ENCODE data around the gene RGS14.
"Not testable (repeated sequence)": the region's sequence is repeated elsewhere in the genome, so short reads cannot be mapped to it uniquely, and the experiment has no call there.

Gene RGS14

DNA sequence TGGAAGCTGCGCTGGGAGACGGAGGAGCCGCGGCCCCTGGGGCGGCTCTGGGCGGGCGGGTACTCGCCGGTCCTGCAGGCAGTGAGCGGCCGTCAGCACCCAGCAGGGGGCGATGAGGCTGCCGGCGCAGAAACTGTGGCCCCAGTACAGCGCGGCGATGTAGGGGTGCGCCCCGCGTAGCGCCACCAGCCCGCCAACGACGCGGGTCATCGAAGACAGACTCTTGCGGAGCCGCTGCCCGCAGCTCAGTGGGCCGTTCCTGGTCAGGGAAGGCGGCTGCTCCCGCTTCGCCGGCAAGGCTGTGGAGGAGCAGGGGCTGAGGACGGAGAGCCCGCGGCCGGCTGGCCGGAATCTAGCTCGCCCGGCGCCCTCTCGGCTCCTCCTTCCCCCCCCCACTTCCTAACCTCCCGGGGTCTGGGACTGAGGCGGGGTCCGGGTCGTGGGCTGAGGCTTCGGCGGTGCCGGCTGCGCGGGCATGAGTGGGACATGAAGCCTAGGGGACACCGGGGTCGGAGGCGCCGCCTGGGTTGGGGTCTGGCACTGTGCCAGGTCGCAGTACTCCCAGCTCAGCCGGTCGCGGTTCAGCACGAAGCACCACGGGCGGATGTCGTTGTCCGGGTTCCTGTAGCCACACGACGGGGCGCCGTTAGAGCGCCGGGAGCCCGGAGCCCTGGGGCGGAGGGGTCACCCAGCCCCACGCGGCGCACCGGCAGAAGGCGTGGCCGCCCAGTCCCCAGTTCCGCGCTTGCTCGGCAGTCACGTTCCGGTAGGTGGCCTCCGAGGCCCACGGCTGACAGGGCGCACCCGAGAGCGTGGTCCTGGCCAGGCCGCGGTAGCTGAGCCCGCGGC, 46.3 kb downstream of the RGS14 start:
- DNase-seq, result peak; percentile 70

DNA sequence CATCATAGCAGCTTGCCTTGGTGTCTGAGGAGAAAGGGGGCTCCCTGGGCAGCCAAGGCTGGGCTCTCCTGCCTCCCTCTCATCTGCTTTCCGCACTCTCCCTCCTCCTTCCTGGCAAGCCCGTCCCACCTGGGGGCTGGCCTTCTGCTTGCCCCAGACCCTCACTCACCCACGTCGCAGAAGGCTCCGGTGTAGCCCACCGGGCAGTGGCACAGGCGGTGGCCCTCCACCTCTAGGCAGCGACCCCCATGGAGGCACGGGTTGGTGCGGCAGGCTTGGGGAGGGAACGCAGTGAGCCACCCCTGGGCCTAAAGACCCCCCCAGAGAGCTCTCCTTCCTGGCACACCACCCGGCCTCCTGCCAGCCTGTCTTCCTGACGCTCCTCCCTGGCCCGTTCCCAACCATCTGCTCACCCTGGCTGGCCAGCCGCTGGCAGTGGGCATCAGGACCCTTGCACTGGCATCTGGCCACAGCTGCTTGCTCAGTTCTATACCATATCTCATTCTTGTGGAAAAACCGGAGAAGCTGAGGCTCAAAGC, 47.0 kb downstream of the RGS14 start:
- DNase-seq, result no peak

DNA sequence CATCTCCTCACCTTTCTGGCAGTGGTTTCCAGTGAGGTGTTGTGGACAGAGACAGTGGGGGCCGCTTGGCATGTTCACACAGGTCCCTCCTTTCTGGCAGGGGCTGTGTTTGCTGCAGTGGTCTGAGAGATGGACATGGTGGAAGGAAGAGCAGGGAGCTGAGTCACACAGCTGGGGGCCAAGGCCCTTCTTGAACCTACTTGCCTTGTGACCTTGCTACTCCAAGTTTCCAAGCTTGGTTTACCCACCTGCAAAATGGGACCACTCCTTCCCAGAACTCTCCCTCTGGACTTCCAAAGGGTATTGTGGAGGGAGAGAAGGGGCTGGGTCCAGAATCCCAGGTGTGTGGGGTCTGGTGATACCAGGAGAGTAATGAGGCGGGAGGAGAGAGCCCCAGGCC, 47.6 kb downstream of the RGS14 start:
- DNase-seq, result no peak

DNA sequence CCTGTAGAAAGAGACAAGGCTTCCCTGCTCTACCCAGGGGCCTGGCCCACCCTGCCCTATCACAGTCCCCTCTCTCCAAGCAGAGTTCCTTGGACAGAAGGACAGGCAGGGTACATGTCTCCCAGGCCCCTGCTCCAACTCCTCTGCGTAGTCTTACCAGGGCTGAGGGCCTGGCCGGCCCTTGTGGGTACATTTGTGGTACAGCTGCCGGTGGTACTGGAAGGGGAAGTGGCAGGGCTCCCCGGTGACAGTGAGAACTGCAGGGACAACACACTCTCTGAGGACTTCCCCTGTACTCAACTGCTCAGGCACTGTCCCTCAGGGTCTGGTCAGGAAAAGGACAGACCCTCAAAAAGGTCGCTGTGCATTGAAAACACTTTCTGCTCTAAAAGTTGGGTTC, 48.1 kb downstream of the RGS14 start:
- DNase-seq, result no peak

GRCh38 chr5:177409043-177409801, 51.5 kb downstream of the RGS14 start, which contains the start of gene F12:
Gene F12, minus strand, starts transcription at chr5:177409564. Its CDS starts 37 bp downstream, at chr5:177409527.
- DNase-seq, result no peak

GRCh38 chr5:177410575-177410974, 52.9 kb downstream of the RGS14 start:
- DNase-seq, result no peak

DNA sequence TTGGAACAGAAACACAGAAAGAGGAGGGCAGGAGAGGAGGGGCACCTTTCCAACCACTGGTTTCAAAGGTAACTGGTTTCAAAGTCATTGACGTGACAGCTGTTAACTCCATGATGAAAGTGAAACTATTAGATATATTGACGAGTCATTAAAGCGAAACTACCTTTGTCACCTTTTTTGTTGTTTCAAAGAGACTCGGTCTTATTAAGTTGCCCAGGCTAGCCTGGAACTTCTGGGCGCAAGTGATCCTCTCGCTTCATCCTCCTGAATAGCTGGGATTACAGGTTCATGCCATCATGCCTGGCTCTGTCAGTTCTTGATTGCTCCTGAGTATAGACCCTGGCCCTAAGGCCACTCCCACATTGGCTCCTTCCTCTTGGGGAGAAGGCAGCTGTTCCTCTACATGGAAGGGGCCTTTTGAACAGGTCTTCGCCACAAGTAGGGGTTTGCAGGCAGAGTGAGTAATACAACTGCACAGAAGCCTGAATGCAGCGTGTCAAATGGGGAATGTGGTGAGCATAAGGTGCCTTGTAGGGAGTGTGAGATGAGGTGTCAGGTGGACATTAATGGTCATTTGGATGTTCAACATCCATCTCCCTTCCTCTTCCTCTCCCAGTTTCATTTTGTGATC, 55.0 kb downstream of the RGS14 start:
- no peak for DNase-seq

DNA sequence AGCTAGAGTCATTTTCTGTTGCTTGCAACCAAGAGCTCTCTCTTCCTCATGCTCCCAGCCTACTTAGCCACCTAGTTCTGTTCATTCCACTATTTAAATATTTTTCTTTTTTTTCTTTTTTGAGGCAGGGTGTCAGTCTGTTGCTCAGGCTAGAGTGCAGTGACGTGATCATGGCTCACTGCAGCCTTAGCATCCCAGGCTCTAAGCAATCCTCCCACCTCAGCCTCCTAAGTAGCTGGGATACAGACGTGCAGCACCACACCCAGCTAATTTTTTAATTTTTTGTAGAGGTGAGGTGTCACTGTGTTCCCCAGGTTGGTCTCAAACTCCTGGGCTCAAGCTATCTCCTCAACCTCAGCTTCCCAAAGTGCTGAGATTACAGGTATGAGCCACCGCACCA, 56.8 kb downstream of the RGS14 start:
- DNase-seq, result no peak

GRCh38 chr5:177417081-177417480, 59.4 kb downstream of the RGS14 start:
- not testable (repeated sequence) for DNase-seq

GRCh38 chr5:177419046-177419445, 61.3 kb downstream of the RGS14 start:
- DNase-seq, result no peak

GRCh38 chr5:177420472-177420871, 62.7 kb downstream of the RGS14 start:
- DNase-seq, result not testable (repeated sequence)

DNA sequence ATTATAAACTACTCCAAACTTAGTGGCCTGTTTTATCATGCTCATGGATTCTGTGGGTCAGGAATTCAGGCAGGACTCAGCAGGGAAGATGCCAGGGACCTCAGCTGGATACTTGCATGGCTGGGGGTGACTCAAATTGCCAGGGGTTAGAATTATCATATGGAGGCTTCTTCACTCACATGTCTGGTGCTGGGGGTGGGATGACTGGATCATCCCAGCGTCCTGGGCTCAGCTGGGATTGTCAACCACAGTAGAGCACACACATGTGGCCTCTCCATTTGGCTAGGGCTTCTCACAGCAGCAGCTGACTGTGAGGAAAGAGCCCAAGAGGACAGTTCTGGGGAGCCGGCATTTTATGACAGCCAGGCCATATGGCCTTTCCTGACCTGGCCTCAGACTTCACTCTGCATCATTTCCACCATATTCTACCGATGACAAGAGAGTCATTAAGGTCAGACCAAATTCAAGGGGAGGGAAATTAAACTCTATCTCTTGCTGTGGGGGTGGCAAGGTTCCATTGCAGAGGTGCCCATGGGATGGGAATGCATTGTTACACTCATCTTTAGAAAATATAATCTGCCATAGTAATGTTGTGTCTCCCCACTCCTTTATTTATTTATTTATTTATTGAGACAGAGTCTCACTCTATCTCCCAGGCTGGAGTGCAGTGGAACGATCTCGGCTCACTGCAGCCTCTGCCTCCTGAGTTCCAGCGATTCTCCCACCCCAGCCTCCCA, 63.5 kb downstream of the RGS14 start:
- DNase-seq, result no peak

All from activated gamma-delta T cell (primary cell).